HG03060 (cell line): ENCODE data around the gene ANKRD55.
A peak's percentile ranks its signal among the peaks of the same experiment; 100 is the strongest.
"Not testable (repeated sequence)": the region's sequence is repeated elsewhere in the genome, so short reads cannot be mapped to it uniquely, and the experiment has no call there.

Experiments used
- ATAC-seq: cut with Tn5 transposase; IDR thresholded peaks from one replicate; pipeline ENCODE4 v1.9.1; 2021; ENCODE audit warnings: low read depth, moderate number of reproducible peaks; ENCODE audit not compliant: unreplicated experiment

The ANKRD55 gene

GRCh38 chr5:56147659-56148230 lies 85.4 kb downstream of the ANKRD55 start:
- ATAC-seq, result no peak

GRCh38 chr5:56147106-56147505 lies 86.0 kb downstream of the ANKRD55 start:
- no peak for ATAC-seq

- ATAC-seq, result no peak
Measured at GRCh38 chr5:56146674-56147073, 86.5 kb downstream of the ANKRD55 start.

- no peak for ATAC-seq
Measured at GRCh38 chr5:56145511-56145910, 87.6 kb downstream of the ANKRD55 start.

DNA sequence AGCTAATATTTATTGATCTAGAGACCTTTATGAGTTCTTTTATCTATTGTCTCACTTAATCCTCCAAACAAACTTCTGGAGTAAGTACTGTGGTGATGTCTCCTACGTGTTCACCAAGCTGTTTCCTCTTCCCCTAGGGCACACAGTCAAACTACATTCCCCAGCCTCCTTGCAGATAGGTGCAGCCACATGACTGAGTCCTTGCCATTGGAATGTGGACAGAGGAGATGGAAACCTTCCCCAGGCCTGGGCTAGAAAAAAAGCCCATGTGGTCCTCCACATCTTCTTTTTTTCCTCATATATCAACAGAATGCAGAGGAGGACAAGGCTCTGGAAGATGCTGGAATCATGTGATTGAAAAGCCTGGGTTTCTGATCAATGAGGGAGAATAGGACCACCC lies 88.0 kb downstream of the ANKRD55 start:
- no peak for ATAC-seq

- ATAC-seq, result no peak
Measured at GRCh38 chr5:56144211-56144610, 88.9 kb downstream of the ANKRD55 start.

DNA sequence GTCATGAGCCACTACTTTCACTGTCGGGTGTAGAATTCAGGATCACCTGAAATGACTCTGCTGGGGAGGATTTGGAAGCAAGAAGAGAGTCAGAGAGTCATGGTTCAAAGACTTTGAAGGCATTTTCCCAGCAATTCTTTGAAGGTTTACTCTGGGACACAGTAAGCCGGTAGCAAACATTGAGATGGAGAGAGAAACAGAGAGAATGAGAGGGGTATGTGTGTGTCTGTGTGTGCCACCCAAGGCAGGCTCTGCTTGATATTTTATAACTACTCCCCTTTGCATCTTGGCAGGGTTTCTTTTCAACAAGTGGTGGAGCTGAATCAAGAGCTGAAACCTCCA lies 89.8 kb downstream of the ANKRD55 start:
- ATAC-seq, result no peak

GRCh38 chr5:56142614-56143372 lies 90.3 kb downstream of the ANKRD55 start:
- ATAC-seq, result peak; percentile 77

GRCh38 chr5:56142233-56142613 lies 90.9 kb downstream of the ANKRD55 start:
- no peak for ATAC-seq

DNA sequence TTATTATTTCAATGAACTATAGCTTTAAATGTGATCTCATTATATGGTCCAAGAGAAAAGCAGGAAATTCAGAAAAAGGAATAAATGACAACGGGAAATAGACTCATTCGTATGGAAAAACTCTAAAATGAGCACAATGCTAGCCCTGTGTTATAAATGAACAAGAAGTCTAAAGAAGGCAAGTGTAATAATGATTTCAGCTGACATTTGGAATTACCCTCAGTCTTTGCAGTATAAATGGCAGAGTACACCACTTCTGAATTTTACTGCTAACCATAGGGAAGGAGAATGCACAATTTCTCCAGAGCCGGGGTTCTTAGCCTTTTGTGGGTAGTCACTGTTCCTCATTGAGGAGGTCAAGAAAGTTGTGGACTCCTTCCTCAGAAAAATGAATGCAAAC lies 93.1 kb downstream of the ANKRD55 start:
- no peak for ATAC-seq

GRCh38 chr5:56130664-56131063 lies 102.5 kb downstream of the ANKRD55 start:
- ATAC-seq, result no peak

DNA sequence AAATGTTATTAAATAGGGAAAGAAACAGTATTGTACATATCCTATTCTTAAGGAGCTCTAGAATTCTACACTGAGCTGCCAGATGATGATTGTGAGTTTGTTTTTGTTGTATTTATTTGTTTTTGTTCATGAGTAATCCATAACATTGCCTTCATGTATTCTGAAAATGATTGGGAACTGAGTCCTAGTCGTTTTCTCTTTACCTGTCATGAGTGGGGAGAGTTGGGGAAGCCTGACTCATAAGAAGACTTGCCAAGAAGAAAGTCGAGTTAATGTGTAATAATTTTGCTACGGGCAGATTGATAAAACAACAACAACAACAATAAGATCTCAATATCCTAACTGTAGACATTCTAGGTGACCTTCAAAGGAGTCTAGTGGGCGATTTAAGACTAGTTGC lies 103.8 kb downstream of the ANKRD55 start:
- no peak for ATAC-seq

DNA sequence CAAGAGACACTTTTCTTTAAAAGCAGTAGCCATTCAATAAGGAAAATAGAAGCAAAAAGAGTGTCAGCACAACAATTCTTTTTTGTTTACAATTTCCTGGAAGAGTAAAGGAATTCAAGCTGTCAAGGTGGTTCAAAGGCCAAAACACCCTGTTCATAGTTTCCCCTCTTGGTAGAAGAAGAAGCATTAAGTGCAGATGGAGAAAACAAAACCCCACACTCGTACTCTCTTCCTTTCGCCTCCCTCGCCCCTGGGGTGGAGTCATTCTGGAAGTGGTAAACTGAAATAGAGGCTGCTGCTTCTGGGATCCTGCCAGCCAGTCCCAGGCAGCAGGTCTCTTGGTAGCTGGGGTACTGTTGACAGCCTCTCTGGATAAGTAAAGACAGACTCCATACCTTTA lies 105.0 kb downstream of the ANKRD55 start:
- ATAC-seq, result no peak

- no peak for ATAC-seq
Measured at GRCh38 chr5:56126487-56127179, 106.5 kb downstream of the ANKRD55 start.

DNA sequence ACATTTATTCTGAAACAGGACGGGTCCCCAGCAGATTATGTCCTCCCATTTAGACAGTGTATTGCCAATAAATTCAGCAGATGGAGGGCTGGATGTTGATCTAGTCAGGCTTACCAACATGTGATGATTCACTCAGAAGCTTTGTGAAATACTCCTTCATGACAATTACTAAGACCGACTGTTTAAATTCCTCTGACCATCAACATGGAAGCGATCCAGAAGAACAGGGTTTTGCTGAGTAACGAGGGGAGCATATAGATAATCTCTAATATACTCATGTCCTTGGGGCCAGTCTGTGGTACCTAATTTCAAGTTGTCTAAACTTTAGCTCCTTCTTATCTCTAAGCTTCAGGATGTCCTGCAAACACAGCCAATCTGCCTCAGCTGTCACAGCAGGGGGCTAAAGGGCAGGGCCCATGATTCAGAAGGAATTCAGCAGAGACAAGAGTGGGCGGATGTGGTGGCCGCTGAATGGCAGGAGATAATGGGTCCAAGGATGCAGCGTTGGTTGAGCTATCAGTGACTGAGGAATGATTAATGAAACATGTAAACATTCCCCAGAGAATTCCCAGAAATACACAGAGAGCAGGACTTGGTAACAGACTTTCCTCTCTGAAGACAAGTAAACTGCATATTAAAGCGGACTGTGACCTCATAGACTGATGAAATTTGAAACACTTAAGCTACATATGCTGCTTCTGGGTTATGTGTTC lies 109.4 kb downstream of the ANKRD55 start:
- ATAC-seq, result no peak

GRCh38 chr5:56122360-56122985 lies 110.7 kb downstream of the ANKRD55 start:
- ATAC-seq, result not testable (repeated sequence)

- ATAC-seq, result no peak
Measured at GRCh38 chr5:56119050-56119449, 114.1 kb downstream of the ANKRD55 start.

DNA sequence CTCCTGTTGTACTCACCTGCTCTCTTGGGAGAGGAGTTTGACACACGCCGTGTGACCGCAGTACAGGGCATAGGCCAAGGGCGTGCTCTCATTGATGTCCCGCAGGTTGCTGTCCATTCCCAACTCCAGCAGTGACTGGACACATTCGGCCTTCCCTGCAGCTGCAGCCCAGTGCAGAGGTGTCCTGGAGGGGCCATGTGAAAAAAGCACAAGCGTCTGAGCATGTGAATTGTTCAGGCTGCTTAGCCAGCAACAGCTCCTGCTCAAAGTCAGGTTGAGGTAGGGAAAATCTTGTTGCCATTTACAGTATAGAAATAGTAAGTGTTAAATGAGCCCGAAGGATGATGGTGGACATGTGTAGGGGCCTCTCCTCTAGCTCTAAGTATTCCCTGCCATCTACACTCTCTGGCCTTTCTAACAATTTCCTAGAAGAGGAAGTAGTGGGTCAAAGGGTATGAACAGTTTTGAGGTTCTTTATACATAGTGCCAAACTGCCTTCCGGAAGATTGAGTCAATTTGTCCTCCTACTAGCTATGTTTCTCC lies 116.5 kb downstream of the ANKRD55 start:
- no peak for ATAC-seq

DNA sequence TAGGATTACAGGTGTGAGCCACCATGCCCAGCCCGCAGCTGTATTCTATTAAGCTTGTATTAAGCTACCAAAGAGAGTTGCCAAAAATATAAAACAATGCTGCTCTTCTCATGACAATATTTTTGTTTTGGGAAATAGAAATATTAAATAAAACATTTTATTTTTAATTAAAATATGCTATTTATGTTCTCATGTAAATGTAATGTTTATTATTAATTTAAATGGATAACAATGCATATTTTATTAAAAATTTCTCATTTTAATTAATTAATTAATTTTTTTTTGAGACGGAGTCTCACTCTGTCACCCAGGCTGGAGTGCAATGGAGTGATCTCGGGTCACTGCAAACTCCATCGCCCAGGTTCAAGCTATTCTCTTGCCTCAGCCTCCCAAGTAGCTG lies 117.5 kb downstream of the ANKRD55 start:
- no peak for ATAC-seq

GRCh38 chr5:56112526-56113121 lies 120.5 kb downstream of the ANKRD55 start:
- ATAC-seq, result no peak
